GM12873 (cell line): ENCODE results near the gene ZNF324B.

Experiments
- TF ChIP-seq, protein P1 (sequence below): IDR thresholded peaks from 2 replicates; pipeline ENCODE4 v1.5.1; 2012; ENCODE audit warnings: low read depth, mild to moderate bottlenecking, moderate library complexity, low read length, control low read depth; ENCODE audit not compliant: insufficient read depth; ENCODE audit errors: missing control alignments

The ZNF324B gene

DNA sequence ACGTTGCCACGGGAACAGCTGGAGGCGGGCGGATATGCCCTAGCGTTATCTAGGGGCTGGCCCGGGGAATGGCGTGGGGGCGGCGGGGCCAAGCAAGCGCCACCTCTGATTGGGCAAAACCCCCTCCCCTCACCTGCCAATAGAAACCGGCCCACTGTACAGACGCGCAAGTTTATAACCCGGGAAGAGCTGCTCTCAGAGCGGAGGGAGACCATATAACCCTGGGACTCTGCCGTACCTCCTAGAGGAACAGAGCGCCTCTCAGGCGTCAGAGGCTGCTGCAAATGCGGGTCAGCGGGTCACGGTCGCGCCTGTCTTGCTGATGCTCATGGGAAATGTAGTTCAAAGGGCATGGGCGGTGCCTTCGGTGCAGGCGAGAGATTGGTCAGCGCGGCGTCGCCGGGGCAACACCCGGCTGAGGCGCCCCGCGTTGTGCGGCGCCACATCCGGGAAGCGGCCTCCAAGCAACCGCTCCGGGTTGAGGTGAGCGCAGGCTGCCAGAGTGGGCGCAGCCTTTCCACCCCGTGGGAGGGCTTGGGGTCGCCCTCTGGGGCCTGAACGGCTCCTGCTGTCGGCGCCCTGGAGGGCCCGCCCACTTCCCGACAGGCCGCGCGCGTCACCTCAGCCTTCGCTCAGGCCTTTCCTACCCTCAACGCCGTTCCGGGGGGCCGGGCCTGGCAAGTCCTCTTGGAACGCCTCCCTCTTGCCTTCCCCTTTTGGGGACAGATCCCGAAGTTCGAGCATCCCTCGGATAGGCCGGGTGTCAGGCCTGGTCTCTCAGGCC is 24.5 kb downstream of the ZNF324B start, which contains the start of gene ZNF446:
Gene ZNF446 (plus strand): TSS at position 639 of the 784 bp plus-strand sequence. CDS start 867 bp downstream, outside the sequence.
- TF ChIP-seq, protein P1, sequence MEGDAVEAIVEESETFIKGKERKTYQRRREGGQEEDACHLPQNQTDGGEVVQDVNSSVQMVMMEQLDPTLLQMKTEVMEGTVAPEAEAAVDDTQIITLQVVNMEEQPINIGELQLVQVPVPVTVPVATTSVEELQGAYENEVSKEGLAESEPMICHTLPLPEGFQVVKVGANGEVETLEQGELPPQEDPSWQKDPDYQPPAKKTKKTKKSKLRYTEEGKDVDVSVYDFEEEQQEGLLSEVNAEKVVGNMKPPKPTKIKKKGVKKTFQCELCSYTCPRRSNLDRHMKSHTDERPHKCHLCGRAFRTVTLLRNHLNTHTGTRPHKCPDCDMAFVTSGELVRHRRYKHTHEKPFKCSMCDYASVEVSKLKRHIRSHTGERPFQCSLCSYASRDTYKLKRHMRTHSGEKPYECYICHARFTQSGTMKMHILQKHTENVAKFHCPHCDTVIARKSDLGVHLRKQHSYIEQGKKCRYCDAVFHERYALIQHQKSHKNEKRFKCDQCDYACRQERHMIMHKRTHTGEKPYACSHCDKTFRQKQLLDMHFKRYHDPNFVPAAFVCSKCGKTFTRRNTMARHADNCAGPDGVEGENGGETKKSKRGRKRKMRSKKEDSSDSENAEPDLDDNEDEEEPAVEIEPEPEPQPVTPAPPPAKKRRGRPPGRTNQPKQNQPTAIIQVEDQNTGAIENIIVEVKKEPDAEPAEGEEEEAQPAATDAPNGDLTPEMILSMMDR = no peak

DNA sequence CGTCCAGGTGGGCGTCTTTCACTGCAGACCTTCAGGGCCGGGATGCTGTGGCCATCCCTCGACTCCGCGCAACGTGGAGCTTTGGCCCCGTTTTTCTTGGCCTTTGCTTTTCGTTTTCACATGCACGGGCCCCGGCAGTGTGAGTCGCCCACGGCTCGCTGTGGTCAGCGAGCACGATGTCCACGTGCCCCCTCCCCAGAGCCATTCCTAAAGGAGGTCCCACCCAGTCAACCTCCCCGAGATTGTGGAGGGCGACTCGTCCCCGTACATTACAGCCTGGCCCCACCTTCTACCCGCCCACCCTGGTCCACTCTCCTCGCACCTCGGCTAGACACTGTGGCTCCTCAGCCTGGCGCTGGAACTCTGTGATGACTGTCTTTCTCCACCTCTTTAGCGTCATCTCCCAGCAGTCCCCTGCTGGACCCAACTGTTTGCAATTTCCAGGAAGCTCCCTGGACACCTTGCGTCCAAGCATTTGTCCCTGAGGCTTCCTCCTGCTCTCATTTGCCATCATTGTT is 25.1 kb downstream of the ZNF324B start:
- TF ChIP-seq, protein P1 = no peak

DNA sequence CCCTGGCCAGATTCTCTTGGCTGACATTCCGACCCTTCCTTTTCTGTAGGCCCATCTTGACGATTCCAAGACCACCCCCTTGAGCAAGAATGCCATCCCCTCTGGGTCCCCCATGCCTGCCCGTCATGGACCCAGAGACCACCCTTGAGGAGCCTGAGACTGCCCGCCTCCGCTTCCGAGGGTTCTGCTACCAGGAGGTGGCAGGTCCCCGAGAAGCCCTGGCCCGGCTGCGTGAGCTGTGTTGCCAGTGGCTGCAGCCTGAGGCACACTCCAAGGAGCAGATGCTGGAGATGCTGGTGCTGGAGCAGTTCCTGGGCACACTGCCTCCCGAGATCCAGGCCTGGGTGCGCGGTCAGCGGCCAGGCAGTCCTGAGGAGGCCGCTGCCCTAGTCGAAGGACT is 25.7 kb downstream of the ZNF324B start:
- TF ChIP-seq, protein P1 = no peak

DNA sequence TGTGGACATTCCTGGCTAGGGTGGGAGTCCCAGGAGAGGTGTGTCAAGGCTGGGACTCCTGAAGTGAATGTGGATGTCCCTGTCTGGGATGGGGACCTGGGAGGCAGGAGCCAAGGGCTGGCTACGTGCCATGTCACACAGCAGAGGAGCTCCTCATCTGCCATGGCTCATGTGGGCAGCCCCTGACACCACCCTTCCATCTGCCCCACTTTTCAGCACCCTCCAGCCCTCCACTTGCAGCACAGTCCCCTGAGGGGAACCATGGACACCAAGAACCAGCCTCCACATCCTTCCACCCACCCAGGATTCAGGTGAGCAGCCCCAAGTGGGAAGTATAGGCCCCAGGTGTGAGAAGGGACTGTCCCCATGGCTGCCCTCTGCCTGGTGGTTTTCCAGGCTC is 26.4 kb downstream of the ZNF324B start:
- TF ChIP-seq, protein P1 = no peak

DNA sequence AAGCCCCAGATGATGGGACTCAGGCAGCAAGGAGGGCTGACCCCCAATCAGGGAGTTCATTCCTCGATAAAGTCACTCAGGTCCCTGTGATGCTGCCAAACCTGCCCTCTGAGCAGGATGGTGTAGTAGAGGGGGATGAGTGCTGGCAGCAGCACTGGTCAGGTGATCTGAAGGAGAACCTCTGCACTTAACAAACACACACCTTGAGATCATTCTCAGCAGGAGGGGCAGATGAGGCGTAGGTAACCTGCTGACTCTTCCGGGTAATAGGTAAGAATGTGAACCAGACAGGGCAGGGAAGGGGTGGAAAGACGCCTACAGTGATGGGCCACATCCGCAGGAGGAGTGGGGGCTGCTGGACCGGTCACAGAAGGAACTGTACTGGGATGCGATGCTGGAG is 27.9 kb downstream of the ZNF324B start:
- TF ChIP-seq, protein P1 = no peak

DNA sequence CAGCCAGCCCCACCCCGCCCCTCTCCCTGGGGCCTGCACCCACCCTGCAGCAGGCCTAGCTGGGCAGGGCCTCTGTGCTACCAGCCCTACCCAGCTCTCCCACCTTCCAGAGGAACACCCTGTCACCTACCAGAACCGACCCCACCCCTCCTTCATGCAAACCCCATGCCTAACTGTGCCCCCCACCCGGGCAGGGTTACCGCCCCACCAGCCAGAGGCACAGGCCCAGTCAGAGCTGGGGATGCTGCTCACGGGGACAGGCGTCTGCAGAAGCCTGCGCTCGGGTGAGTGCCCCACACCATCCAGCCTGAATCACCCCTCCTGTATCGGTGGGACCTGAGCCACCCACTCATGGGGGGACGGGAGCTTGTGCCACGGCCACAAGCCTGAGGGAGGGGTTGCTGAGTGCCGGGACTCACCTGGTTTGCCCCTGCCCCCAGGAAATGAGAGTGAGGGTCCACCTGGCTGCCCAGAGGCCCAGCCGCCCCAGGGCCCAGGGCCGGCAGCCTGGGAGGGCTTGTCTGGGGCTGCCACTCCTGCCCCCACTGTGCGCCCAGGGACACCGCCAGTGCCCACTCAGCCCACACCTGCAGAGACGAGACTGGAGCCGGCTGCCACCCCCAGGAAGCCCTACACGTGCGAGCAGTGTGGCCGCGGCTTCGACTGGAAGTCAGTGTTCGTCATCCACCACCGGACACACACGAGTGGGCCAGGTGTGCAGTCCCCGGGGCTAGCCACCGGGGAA is 28.5 kb downstream of the ZNF324B start:
- TF ChIP-seq, protein P1 = no peak

DNA sequence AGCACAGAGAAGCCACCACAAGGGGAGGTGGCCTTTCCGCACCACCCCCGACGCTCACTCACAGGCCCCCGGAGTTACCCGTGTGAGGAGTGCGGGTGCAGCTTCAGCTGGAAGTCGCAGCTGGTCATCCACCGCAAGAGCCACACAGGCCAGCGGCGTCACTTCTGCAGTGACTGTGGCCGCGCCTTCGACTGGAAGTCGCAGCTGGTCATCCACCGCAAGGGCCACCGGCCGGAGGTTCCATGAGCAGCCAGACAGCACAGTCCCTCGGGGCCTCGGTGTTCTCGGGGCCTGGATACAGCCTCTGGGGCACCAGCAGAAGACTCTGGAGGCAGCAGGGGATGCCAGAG is 29.0 kb downstream of the ZNF324B start:
- TF ChIP-seq, protein P1 = no peak
